HG03108 (cell line): ENCODE measurements around the gene BCL2L1.
"Not testable (repeated sequence)": the region's sequence is repeated elsewhere in the genome, so short reads cannot be mapped to it uniquely, and the experiment has no call there.

ENCODE experiments used
- ATAC-seq: cut with Tn5 transposase; IDR thresholded peaks from one replicate; pipeline ENCODE4 v1.9.1; 2021; ENCODE audit warnings: moderate library complexity; ENCODE audit not compliant: unreplicated experiment

Gene BCL2L1

DNA sequence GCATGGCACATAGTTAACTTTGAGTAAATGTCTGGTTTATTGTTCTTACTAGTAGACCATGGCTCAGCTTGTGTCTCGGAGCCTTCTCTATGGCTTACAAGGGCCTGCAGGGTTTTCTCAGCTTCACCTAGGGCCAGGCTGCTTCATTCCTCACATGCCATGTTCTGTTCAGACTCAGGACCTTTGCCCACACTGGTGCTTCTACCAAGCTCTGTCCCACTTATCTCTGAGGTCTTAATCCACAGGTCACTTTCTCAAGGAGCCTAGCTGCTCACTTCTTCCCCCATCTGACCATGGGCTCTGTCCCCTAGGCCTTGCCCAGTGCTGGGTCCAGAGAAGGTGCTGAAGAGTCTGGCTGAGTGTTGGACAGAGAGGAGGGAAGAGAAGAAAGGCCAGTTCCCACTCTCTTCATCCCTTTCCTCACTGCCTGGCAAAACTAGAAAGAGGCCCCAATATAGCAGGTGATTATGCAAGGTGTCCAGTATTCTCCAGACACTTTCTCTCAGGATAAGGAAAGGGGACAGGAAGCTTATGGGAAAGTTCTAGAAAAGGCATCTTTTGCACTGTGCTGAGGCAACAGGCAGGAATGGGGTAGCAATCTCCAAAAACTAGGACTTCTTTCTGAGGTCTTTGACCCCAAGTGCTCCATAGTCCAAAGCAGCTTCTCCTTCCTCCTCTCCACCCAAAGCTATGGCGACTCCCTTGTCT is 45.0 kb downstream of the BCL2L1 start:
- ATAC-seq = no peak

DNA sequence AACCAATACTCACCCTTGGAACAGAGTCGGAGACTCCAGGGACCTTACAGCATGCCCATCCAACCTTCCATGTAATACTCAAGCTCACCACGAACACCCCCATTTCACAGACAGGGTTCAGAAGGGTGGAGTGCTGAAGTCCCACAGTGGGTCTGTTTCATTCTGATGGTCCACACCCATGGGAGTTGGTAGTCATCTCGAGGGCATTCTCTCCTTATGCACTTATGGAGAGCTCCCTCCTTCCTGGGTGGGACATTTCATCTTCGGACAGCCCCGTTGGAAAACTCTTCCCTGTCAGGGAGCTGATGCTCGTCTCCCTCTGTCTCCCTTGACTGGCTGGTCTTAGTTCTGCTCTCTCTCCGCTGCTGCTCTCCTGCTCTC is 46.1 kb downstream of the BCL2L1 start:
- no peak for ATAC-seq

DNA sequence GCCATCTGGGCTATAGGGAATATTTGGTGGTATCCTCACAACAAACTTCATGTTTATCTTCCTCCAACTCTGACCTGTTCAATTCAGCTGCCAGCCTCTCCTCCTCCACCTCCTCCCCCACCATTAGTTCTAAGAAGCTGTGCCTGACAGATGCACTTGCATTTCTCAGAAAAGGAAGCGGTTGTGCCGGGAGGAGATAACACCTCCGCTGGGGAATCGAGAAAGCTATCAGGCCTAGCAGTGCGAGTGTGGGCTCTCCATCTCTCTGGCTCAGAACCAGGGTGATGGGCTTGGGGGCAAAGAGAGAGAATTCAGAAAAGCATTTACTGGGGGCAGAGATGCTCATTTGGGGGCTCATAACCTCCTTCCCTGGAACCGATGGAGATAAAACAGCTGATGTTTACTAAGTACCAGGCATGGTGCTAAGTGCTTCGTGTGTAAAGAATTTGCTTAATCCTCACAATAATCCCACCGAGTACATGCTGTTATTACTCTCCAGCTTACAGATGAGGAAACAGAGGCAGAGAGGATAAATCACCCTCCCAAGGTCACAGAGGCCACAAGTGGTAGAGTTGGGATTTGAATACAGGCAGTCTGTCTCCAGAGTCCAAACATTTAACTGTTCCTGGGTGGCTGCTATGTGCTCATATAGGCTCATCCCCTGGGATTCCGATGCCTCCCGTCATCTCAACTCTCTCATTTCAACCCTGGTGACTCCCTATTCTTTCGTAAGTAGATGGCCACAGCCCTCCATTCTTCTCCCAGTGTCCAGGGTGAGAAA is 46.6 kb downstream of the BCL2L1 start:
- ATAC-seq = no peak

DNA sequence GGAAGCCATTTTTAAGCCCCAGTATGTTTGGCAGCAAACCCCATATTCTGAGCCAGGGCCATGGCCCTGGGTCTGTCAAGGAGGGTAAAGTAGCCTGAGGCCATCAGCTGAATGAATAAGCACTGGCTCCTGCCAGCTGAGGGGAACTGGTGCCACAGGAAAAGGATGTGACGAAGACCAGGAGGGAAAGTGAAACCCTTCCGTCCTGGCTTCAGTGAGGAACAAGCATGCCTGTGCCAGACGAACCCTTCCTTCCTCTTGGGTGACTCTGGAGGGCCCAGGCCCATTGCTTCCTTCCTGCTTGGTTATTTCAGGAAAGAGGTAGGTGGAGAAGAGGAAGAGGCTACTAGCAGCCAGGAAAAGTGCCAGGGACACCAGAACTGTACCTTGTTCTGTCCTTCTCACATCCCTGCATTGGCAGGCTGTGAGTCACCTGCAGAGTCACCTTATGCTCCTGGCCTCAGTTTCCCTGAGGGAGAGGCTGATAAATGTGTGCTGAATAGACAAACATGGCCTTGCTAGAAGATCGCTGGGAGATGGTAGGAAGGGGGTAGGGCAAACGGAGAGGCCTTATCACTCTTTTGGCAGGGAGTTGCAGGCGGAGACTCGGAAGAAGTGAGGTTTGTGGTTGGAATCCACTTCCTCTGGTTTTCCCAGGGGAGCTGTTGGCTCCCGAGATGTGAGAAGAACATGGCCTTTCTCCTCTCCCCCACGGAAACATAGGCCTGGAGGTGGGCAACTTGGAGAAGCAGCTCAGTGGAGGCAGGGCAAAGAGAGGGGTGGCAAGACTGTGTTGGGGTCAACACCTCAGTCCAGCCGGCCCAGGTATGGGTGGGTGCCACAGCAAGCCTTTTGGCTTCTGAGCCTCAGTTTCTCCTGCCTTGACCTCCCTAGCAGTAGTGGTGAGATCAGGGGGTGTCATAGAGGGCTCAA is 47.5 kb downstream of the BCL2L1 start:
- ATAC-seq = peak; percentile 48

DNA sequence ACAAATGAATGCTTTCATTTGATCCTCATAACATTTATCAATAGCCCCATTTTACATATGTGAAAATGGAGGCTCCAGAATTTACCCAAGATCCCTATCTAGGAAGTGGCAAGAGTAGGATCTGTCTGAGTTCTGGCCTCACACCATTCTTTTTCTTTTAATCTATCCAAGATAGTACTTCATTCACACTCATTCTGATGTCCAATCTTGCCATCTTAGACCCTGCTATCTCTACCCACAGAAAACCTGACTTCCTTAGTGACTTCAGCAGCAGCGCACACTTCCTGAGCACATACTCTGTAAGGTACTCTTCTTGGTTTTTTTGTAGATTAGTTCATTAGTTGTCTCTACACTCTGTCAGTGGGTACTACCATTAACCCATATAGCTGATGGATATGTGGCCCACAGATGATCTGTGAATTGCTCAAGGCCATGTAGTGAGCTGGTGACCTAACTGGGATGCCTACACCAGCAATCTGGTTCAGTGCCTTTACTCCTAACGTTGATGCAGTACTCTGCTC is 48.7 kb downstream of the BCL2L1 start:
- ATAC-seq = no peak

DNA sequence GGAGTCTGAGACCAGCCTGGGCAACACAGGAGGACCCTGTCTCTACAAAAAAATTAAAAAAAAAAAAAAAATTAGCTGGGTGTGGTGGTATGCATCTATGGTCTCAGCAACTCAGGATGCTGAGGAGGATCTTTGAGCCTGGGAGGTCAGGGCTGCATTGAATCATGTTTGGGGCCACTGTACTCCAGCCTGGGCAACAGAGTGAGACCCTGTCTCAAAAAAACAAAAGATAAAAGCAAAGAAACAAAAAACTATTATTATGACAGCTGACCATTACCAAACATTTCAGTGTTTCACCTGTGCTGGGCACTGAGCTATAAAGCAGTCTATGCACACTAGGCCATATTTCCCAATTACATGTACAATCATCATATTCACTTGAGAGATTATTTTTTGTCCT is 49.2 kb downstream of the BCL2L1 start:
- no peak for ATAC-seq

DNA sequence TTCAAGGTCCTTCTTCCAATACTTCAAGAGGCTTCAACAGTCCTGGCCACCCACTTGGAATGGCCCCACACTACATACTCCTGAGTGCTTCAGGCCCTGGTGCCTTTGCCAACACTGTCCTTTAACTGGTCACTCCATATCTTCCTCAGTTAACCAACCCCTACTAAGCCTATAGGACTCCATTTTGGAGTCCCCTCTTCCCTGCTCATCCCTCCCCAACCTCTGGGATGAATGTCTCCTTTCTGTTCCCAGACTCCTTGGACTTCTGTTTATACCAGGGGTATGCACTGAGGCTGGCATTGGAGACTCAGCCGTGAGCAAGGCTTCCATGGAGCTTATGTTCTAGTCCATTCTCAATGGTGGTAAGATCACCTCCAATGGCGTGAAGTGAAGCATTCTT is 51.3 kb downstream of the BCL2L1 start:
- ATAC-seq = no peak

DNA sequence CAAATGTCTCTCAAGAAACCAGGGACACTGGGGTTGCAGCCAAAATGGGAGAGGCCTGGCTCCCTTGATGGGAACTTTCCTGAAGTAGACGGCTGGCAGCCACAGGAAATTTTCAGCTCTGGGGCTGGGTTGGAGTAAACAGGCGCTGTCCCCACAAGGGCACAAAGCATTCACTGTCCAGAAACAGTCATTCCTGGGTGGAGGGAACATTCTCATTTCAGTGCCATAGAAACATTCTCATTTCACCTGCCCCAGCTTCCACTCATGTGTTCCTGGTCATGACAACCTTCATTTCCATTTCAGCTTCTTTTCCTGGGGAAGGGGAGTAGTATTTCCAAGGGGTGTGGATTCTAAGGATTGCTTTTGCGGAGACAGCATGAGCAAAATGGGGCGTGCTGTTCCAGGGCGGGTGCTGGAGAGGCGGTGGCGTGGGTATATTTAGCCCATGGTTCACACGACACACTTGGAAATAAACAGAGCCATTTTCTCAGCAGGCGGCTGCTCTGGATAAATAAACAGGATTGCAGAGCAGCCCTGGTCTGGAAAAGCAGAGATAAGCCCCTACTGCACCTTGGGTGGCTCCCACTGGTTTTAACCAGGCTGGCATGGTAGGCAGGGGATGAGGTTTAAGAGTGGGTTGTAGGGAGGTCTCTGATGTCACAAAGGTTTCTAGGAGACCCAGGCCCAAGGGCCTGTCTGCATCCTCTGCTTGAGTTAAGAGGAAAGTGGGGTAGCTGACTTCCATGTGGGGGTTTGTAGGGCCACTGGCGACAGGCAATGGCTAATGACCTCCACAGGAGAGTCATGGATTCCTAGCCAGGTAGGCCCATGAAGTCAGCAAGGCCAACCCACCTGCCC is 52.1 kb downstream of the BCL2L1 start:
- ATAC-seq = no peak

DNA sequence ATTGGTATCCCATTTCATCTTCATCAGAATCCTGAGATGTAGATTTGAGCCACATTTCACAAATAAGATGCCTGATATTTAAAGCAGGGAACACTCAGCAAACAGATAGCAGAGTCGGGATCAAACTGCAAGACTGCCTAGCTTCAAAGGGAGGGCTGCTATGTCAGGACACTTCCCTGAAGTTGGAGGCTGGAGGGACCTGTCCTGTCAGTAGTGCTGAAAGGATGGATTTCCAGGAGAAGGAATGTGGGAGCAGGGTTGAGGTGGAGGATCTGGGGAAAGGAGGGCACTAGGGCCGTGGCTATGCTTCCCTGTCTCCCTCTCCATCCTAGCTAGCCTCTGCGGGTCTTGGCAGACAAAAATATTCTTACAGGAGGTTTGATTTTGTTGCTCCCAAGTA is 52.8 kb downstream of the BCL2L1 start:
- ATAC-seq = no peak

DNA sequence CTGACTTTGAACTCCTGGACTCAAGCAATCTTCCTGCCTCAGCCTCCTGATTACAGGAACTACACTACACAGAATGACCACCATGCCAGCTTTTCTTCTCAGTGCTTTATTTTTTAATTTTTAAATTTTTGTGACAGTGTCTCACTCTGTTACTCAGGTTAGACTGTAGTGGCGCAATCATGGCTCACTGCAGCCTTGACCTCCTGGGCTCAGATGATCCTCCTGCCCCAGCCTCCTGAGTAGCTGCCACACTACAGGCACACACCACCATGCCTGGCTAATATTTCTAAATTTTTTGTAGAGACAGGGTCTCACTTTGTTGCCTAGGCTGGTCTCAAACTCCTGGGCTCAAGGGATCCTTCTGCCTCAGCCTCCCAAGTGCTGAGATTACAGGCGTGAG is 53.7 kb downstream of the BCL2L1 start:
- not testable (repeated sequence) for ATAC-seq

DNA sequence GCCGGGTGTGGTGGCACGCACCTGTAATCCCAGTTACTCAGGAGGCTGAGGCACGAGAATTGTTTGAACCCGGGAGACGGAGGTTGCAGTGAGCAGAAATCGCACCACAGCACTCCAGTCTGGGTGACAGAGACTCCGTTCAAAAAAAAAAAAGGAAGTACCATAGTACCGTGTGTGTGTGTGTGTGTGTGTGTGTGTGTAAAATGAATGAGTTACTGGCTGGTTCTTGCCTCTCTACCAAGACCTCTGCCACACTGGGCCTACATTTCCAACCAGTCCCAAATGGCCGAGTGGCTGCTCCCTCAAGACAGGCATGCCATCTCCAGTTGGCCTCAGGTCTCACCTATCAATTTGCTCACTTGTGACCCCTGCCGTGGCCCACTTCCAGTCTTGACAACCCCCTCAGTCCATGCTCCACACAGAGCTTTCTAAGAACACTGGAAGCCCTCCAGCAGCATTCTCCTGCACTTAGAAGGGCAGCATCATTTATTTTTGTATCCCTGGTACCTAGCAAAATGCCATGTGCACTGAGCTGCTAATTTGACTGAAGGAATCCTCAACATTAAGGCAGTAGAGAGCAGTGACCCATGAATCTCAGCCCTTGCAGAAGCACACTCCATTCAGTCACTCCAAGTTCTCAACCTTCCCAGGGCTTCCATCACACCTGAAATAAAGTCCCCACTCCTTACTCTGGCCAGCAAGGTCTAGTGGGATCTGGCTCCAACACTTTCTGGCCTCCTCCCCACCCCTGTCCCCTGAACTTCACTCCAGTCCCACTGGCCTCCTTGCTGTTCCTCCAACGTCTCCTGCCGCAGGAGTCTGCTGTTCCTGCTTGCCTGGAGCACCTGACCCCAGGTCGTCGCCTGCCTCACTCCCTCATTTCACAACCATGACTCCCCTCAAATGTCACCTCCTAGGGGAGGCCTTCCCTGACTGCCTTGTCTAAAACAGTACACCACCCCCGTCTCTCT is 55.1 kb downstream of the BCL2L1 start:
- ATAC-seq = no peak

DNA sequence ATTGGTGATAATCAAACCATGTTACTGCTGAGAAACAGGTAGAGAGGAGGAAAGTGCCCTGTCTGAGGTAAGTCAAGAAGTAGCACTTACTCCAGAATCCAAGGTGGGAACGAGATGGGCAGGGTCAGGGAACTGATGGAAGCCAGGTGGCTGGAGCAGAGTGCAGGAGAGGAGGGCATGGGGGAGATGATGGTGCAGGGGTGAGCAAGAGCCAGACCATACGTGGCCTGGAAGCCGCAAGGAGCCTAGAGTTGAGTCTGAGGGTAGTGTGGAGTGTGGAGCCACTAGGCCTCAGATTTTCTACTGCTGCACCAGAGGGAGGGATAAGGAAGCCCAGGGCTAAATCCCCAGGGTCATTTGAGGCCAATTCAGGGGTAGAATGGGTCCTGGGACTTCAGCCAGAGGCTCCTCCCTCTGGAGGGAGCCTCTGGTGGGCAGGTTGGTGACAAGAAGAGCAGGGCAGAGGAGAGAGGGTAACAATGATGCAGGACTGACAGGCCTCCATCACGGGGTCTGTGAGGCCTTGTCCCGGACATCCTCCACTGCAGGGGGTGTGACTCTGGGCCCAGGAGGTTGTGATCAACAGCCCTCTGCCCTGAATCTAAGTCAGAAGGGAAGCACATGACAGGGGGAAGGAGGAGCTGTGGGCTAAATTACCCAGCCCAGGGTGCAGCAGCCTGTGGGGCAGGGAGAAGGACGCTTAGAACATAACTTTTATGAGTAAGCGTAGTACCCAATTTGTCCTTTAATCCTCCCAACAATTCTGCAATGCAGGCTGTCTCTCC is 56.2 kb downstream of the BCL2L1 start:
- no peak for ATAC-seq

DNA sequence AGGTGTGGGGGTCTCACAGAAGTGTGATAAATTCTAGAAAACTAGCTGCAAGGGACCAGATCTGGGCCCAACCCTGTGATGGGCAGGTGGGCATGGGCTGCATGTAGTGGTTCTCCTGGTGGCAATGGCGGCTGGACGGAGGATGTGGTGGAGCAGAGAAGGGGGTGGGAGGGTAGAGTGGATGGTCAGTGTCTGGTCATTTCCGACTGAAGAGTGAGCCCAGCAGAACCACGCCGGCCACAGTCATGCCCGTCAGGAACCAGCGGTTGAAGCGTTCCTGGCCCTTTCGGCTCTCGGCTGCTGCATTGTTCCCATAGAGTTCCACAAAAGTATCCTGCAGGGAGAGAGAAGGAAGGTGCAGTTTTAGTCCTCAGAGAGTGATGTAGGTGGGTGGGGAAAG is 56.9 kb downstream of the BCL2L1 start:
- ATAC-seq = no peak

DNA sequence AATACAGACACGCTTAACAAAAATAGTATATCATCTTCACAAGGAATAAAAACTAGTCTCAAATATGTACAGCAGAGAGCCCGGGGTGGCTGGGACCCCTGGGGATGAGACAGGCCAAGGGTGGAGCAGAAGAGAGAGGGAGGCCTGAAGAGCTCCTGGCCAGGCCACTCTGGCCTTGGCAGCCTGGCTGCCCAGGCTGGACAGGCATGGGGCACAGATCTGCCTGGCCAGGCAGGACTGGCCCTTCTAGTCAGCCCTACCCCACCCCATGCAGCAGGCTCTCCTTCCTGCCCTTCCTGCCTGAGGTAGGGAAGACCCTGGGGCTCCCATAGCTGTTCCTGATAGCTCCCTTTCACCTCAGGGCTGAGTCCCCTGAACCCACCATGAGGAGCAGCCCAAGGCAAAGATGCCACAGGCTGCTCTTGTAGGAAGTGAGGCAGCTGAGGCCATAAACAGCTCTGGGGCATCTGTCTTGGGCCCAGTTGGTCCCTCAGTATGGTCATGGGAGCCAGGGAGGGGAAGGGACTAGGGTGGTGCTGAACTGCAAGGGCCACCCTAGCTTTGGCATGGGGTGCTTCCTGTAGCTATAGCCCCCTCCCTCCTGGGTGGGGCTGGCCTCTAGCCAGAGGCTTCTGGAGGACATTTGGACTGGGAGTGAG is 57.8 kb downstream of the BCL2L1 start:
- ATAC-seq = no peak

DNA sequence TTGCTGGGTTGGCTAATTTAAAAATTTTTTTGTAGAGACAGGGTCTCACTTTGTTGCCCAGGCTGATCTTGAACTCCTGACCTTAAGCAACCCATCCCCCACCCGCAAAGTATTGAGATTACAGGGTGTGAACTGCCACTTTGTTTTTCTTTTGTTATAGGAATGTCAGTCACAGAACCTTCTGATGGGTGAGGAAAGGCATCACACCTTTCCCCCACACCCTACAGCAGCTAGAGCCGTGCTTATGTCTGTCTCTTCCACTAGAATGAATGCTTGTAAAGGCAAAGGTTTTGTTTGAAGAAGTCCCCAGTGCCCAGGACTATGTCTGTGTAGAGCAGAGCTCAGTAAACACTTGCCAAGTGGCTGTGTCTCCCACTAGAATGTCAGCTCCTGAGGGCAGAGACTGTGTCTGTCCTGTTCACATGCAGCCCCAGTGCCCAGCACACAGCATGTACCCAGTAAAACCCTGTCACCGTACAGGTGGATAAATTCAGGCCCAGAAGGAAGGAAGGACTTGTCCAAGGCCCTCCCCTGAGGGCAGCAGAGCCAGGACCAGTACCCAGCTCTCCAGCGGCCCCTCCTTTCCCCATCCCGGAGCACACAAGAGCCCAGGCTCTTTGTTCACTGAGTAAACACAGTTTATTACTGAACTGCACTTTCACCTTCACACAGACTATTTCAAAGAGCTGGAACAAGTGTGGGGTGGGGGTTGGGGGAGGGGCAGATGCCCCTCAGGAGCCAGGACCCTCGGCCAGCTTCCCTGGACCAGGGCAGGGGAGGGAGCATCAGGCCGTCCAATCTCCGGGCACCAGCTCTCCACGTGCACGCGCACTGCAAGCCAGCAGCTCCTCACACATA is 58.6 kb downstream of the BCL2L1 start:
- no peak for ATAC-seq

DNA sequence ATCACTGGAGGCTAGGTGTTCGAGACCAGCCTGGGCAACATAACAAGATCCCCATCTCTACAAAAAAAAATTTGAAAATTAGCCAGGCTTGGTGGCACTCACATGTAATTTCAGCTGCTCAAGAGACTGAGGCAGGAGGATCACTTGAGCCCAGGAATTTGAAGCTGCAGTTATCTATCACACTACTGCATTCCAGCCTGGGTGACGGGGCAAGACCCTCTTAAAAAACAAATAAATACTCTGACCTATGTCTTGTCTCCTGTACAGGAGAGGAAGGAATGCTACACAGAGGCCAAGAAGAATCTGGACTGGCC is 59.2 kb downstream of the BCL2L1 start:
- no peak for ATAC-seq

DNA sequence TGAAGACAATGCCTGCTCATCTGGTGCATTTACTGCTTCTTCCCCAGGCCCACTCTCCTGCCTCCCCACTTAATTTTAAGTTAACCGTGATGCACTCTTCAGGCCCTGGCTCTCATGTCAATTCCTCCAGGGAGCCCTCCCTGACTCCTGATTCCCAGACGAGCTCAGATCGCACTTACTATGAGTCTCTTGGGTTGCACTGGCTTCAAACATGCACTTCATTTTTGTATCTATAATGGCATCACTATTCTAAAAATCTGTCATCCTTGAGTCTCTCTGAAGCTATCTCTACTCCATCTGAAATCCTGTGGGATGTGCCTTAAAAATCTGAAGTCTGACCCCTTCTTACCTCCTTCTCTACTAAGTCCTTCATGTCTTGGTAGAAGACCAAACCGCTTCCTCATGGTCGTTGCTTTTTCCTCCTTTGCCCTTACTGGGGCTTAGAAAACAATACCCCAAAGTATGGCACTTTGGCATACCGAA is 60.3 kb downstream of the BCL2L1 start:
- ATAC-seq = no peak
